Measurements from ENCODE around the gene GNL3L.
"Not testable (repeated sequence)": the region's sequence is repeated elsewhere in the genome, so short reads cannot be mapped to it uniquely, and the experiment has no call there.

The GNL3L gene

DNA sequence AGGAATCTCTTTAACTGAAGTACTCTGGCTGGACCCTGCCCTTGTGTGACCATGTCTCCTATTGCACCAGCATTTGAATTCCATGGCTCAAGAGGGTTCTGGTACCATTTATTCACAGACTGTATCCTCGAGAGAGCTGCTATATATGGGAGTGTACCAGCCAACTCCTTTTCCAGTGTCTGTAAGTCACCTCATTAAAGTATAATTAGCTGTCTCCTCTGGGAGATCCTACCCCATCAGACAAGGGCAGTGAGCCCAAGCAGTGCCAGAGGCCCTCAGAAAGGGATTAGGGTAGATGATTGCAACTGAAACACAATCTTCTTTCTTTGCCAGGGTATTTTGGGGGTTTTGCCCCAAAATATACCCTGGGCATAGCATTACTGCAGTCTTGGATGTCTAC lies 31.6 kb downstream of the GNL3L start:
- no peak for DNase-seq

DNA sequence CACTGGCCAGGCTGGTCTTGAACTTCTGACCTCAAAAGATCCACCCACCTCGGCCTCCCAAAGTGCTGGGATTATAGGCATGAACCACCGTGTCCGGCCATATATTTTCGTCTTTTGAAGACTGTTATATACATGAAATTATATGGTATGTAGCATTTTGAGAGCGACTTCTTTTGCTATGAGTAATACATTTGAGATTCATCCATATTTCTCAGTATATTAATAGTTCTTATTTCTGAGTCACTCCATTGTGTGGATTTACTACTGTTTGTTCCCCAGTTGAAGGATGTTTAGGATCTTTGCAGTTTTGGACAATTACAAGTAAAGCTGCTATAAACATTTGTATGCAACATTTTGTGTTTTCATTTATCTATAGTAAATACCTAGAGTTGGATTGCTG lies 34.9 kb downstream of the GNL3L start:
- DNase-seq, result no peak

DNA sequence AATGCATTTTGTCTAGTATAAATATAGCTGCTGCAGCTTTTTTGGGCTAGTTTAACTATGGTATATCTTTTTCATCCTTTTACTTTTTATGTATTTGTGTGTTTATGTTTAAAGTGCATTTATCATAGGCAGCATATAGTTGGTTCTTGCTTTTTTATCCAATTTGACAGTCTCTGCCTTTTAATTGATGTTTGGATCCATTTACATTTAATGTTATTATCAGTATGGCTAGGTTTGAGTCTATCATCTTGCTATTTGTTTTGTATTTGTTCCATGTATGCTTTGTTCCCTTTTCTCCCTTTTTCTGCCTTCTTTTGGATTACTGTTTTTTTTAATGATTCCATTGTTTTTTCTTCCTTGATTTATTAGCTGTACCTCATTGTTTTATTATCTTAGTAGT lies 40.3 kb downstream of the GNL3L start:
- no peak for DNase-seq

DNA sequence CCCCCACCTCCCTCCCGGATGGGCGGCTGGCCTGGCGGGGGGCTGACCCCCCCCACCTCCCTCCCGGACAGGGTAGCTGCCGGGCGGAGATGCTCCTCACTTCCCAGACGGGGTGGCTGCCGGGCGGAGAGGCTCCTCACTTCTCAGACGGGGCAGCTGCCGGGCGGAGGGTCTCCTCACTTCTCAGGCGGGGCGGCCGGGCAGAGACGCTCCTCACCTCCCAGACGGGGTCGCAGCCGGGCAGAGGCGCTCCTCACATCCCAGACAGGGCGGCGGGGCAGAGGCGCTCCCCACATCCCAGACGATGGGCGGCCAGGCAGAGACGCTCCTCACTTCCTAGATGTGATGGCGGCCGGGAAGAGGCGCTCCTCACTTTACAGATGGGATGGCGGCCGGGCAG lies 42.6 kb downstream of the GNL3L start:
- not testable (repeated sequence) for DNase-seq

DNA sequence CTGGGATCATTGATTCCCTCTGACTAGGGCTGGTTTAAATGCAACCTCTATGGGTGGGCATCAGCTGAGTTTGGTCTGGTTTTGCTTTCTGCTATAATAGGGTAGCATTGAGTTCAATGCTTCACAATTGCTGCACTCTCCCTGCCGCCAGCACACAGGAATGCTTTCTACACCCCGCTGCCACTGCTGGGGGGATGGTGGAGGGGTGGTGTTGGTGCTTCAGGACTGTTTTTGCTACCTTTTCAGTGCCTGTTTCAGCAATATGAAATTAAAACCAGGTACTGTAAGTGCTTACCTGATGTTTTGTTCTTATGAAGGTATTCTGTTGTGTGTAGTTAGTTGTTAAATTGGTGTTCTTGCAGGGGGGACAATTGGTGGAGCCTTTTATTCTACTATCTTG lies 67.7 kb downstream of the GNL3L start:
- no peak for DNase-seq

DNA sequence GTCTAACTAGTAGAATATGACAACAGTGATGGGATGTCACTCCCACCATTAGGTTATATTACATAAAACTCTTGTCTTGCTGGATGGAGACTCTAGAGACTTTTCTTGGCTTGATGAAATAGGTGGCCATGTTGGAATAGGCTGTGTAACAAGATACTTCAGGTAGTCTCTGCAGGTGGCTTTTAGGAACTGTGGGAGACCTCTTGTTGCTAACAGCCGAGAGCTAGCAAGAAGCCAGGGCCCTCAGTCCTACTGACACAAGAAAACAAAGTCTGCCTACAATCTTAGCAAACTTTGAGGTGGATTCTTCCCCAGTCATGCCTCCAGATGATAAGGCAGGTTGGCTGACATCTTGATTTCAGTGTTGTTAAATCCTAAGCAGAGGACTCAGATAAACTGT lies 72.5 kb downstream of the GNL3L start:
- DNase-seq, result no peak
